H1 (cell line): ENCODE data around the gene URB2.

Source experiments
- CREB1 ChIP-seq: IDR thresholded peaks from 2 replicates; pipeline ENCODE4 v1.6.1; 2012; ENCODE audit warnings: inconsistent platforms
- CTCF ChIP-seq, 3 experiments: IDR thresholded peaks; 1 replicate in 2 of 3; 2 replicates in 1 of 3; pipeline versions ENCODE4 v1.5.1 to v1.6.1; 2011; ENCODE audit warnings: low read length in 3 of 3, mild to moderate bottlenecking in 3 of 3, inconsistent platforms in 2 of 3, low read depth in 1 of 3, moderate library complexity in 1 of 3; ENCODE audit not compliant: insufficient read depth in 1 of 3; ENCODE audit errors: control extremely low read depth in 1 of 3
- HDAC6 ChIP-seq: IDR thresholded peaks from one replicate; pipeline ENCODE4 v1.7.1; 2012; ENCODE audit warnings: low read depth, mild to moderate bottlenecking, inconsistent platforms, low read length, moderate library complexity
- JUN ChIP-seq: IDR thresholded peaks from 2 replicates; pipeline ENCODE4 v1.6.1; 2011; ENCODE audit warnings: low read depth, mild to moderate bottlenecking, improper control_type of control experiment, low read length
- JUND ChIP-seq: IDR thresholded peaks from 2 replicates; pipeline ENCODE4 v1.6.1; 2011; ENCODE audit warnings: mild to moderate bottlenecking, improper control_type of control experiment, low read length
- POLR2A ChIP-seq, 2 experiments: IDR thresholded peaks; 1 replicate in 1 of 2; 2 replicates in 1 of 2; pipeline ENCODE4 v1.6.1; 2011; ENCODE audit warnings: low read depth in 2 of 2, low read length in 2 of 2, mild to moderate bottlenecking in 2 of 2; ENCODE audit errors: control extremely low read depth in 1 of 2
- TF ChIP-seq, protein P1 (sequence below): IDR thresholded peaks from 2 replicates; pipeline ENCODE4 v1.6.1; 2012; ENCODE audit warnings: low read length, inconsistent platforms

- TF ChIP-seq JUN (no peak), JUND (no peak), CTCF (IDR thresholded peaks at IDR 0.05; ENCODE audit: control extremely low read depth in 1 of 3, insufficient read depth in 1 of 3, low read depth in 1 of 3, low read length in 3 of 3) (no peak), HDAC6 (no peak), CREB1 (no peak), POLR2A (IDR thresholded peaks at IDR 0.05; ENCODE audit: control extremely low read depth in 1 of 2, low read depth in 2 of 2, low read length in 2 of 2) (no peak)
- TF ChIP-seq, protein P1, sequence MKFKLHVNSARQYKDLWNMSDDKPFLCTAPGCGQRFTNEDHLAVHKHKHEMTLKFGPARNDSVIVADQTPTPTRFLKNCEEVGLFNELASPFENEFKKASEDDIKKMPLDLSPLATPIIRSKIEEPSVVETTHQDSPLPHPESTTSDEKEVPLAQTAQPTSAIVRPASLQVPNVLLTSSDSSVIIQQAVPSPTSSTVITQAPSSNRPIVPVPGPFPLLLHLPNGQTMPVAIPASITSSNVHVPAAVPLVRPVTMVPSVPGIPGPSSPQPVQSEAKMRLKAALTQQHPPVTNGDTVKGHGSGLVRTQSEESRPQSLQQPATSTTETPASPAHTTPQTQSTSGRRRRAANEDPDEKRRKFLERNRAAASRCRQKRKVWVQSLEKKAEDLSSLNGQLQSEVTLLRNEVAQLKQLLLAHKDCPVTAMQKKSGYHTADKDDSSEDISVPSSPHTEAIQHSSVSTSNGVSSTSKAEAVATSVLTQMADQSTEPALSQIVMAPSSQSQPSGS = no peak
Observed at GRCh38 chr1:229653420-229653819, 27.4 kb downstream of the URB2 start.
